ENCODE measurements around the gene MARCHF10.
A peak's percentile ranks its signal among the peaks of the same experiment; 100 is the strongest.

The MARCHF10 gene

DNA sequence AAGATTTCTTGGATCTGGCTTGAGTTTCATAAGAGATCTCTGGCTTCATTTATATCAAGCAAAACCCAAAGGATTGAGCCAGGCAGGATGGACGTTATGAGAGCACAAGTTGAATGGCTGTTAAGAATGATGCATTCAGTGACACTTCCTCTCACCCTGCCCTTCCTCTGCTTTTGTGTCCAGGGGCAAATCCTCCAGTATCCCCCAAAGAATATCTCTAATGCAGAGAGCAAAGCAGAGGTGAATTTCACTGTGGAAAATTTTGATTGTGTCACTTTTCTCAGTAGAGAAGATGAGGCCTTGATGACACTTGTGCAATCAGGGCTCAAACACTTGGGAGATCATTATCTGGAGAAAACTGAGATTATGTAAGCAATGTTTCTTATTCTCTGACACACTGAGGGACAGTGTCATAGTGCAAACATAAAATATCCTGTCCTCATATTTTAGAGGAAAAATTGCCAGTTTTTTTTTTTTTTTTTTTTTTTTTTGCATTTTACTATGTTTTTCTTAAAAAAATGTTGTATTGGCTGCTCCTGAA is 25.3 kb downstream of the MARCHF10 start:
- peaks cover 15% of the 10 kb centered on the region for H3K9me3 Mint-ChIP-seq
- TF ChIP-seq, protein P1, sequence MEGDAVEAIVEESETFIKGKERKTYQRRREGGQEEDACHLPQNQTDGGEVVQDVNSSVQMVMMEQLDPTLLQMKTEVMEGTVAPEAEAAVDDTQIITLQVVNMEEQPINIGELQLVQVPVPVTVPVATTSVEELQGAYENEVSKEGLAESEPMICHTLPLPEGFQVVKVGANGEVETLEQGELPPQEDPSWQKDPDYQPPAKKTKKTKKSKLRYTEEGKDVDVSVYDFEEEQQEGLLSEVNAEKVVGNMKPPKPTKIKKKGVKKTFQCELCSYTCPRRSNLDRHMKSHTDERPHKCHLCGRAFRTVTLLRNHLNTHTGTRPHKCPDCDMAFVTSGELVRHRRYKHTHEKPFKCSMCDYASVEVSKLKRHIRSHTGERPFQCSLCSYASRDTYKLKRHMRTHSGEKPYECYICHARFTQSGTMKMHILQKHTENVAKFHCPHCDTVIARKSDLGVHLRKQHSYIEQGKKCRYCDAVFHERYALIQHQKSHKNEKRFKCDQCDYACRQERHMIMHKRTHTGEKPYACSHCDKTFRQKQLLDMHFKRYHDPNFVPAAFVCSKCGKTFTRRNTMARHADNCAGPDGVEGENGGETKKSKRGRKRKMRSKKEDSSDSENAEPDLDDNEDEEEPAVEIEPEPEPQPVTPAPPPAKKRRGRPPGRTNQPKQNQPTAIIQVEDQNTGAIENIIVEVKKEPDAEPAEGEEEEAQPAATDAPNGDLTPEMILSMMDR (IDR thresholded peaks at IDR 0.05; ENCODE audit: unreplicated experiment in 3 of 3): no peak

DNA sequence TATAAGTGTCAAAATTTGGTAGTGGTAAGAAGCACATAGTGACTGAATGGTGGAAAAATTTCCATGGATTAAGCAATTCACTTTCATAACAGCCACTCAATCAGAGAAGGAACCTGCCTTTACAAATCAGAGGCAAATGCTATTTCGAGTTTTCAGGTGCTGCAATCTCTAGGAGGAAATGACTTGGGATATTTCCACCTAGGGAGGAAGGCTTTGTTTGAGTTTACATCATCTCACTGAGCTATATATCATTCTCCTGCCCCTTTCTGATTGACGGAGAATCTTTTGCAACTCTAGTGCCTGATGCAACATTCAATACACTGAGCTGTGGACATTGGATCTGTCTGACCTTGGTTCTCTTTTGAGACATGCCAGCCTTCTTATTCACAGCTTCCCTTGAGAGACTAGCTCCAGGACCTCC is 26.3 kb downstream of the MARCHF10 start:
- Mint-ChIP-seq H3K4me3 (no peak overlapping the region), H3K27me3 (ENCODE audit: low read depth) (peaks cover 4% of the 10 kb centered on the region), H3K9me3 (peaks cover 15% of the 10 kb centered on the region), H3K36me3 (ENCODE audit: low read depth) (no peaks in the 10 kb centered on the region), H3K27ac (no peak overlapping the region), H3K4me1 (peaks cover 17% of the 10 kb centered on the region)
- TF ChIP-seq, protein P1 (IDR thresholded peaks at IDR 0.05; ENCODE audit: unreplicated experiment in 3 of 3): no peak

More for the DNA sequence above, 25.3 kb downstream of the MARCHF10 start:
- Mint-ChIP-seq H3K27ac (no peak overlapping the region), H3K36me3 (ENCODE audit: low read depth) (no peaks in the 10 kb centered on the region), H3K4me1 (peaks cover 17% of the 10 kb centered on the region), H3K4me3 (no peak overlapping the region), H3K27me3 (ENCODE audit: low read depth) (peaks cover 3% of the 10 kb centered on the region)

GRCh38 chr17:62781356-62781755 is 26.8 kb downstream of the MARCHF10 start:
- peaks cover 15% of the 10 kb centered on the region for H3K9me3 Mint-ChIP-seq
- TF ChIP-seq, protein P1 (IDR thresholded peaks at IDR 0.05; ENCODE audit: unreplicated experiment in 3 of 3): no peak
- H3K4me3 Mint-ChIP-seq: no peak overlapping the region
- peaks cover 17% of the 10 kb centered on the region for H3K4me1 Mint-ChIP-seq
- no peak overlapping the region for H3K27ac Mint-ChIP-seq
- H3K36me3 Mint-ChIP-seq (ENCODE audit: low read depth): no peaks in the 10 kb centered on the region
- peaks cover 4% of the 10 kb centered on the region for H3K27me3 Mint-ChIP-seq (ENCODE audit: low read depth)

DNA sequence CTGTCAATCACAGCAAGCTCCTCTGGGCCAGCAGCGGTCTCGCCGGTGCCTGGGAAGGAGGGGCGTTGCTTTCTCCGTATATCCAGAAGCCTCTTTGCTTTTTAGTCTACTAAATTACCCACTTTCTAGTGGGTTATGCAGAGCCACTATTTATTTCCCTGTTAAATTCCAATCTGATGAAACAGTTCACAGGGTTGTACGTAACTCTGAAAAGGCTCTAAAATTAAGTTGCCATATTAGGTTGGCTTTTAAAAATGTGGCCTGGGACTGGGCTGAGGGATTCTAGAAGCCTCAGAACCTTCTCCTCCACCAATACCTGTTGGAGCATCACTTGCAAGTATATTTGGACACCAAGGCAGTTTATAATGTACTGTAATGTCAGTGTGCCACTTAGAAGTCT is 27.2 kb downstream of the MARCHF10 start:
- Mint-ChIP-seq H3K4me1 (peaks cover 17% of the 10 kb centered on the region), H3K9me3 (peaks cover 15% of the 10 kb centered on the region), H3K27me3 (ENCODE audit: low read depth) (peaks cover 4% of the 10 kb centered on the region), H3K27ac (peak overlapping the region in 1 of 3 experiments; percentile 19), H3K36me3 (ENCODE audit: low read depth) (no peaks in the 10 kb centered on the region), H3K4me3 (no peak overlapping the region)
- TF ChIP-seq, protein P1 (IDR thresholded peaks at IDR 0.05; ENCODE audit: unreplicated experiment in 3 of 3): no peak

DNA sequence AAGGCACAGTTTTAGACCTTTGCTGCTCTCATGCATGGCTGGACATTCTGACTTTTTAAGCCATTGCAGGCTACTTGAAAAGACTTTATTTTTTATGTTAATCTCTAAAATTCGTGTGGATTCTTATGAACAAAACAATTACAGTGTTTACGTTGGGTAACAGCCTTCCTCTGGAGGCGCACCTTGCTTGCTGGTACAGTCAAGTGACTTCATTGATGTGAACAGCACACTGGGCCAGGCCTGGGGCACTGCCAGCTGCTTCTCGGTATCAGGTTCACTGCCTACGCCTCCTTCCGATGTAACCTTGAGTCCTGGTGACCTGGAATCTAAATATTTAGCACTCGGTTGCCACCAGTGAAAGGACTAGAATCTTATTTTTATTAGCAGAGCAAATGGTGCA is 27.8 kb downstream of the MARCHF10 start:
- TF ChIP-seq, protein P1 (IDR thresholded peaks at IDR 0.05; ENCODE audit: unreplicated experiment in 3 of 3): no peak
- H3K27ac Mint-ChIP-seq: peak overlapping the region in 1 of 3 experiments; percentile 19
- H3K36me3 Mint-ChIP-seq (ENCODE audit: low read depth): no peaks in the 10 kb centered on the region
- peaks cover 17% of the 10 kb centered on the region for H3K4me1 Mint-ChIP-seq
- peaks cover 15% of the 10 kb centered on the region for H3K9me3 Mint-ChIP-seq
- peaks cover 4% of the 10 kb centered on the region for H3K27me3 Mint-ChIP-seq (ENCODE audit: low read depth)
- H3K4me3 Mint-ChIP-seq: no peak overlapping the region

GRCh38 chr17:62778990-62779681 is 29.0 kb downstream of the MARCHF10 start:
- peaks cover 17% of the 10 kb centered on the region for H3K4me1 Mint-ChIP-seq
- no peaks in the 10 kb centered on the region for H3K36me3 Mint-ChIP-seq (ENCODE audit: low read depth)
- TF ChIP-seq, protein P1 (IDR thresholded peaks at IDR 0.05; ENCODE audit: unreplicated experiment in 3 of 3): no peak
- H3K27ac Mint-ChIP-seq: peak overlapping the region; percentile 3 to 68 (median 10)
- H3K4me3 Mint-ChIP-seq: no peak overlapping the region
- peaks cover 10% of the 10 kb centered on the region for H3K9me3 Mint-ChIP-seq
- peaks cover 6% of the 10 kb centered on the region for H3K27me3 Mint-ChIP-seq (ENCODE audit: low read depth)

Data from nephron (organoid).